ENCODE data around the gene CAPN7.
A peak's percentile ranks its signal among the peaks of the same experiment; 100 is the strongest.

Gene CAPN7

GRCh38 chr3:15228147-15228546 is 22.1 kb downstream of the CAPN7 start:
- H3K4me3 ChIP-seq (ENCODE audit: low read depth in 1 of 5, low read length in 5 of 5): no peak overlapping the region
- no peaks in the 10 kb centered on the region for H3K9me3 ChIP-seq (ENCODE audit: control insufficient read depth in 5 of 5, low read length in 5 of 5)
- H3K9ac ChIP-seq (ENCODE audit: low read length in 5 of 5): no peak overlapping the region
- peaks cover 38 to 61% (median 60%) of the 10 kb centered on the region in 5 donors for H3K36me3 ChIP-seq (ENCODE audit: control insufficient read depth in 5 of 5, insufficient read depth in 5 of 5, low read length in 5 of 5)
- no peaks in the 10 kb centered on the region for H3K4me1 ChIP-seq (ENCODE audit: control insufficient read depth in 5 of 5, insufficient read depth in 5 of 5, low read length in 5 of 5)
- H3K27ac ChIP-seq (ENCODE audit: low read depth, low read length): no peak overlapping the region
- H3K27me3 ChIP-seq (ENCODE audit: control insufficient read depth in 5 of 5, insufficient read depth in 4 of 5, low read length in 5 of 5): no peaks in the 10 kb centered on the region

GRCh38 chr3:15229262-15229661 is 23.2 kb downstream of the CAPN7 start:
- H3K27me3 ChIP-seq (ENCODE audit: control insufficient read depth in 5 of 5, insufficient read depth in 4 of 5, low read length in 5 of 5): no peaks in the 10 kb centered on the region
- no peak overlapping the region for H3K4me3 ChIP-seq (ENCODE audit: low read depth in 1 of 5, low read length in 5 of 5)

GRCh38 chr3:15241341-15241740 is 35.3 kb downstream of the CAPN7 start:
- Histone ChIP-seq H3K27me3 (ENCODE audit: control insufficient read depth in 5 of 5, insufficient read depth in 4 of 5, low read length in 5 of 5) (no peaks in the 10 kb centered on the region), H3K4me1 (ENCODE audit: control insufficient read depth in 5 of 5, insufficient read depth in 5 of 5, low read length in 5 of 5) (no peaks in the 10 kb centered on the region), H3K36me3 (ENCODE audit: control insufficient read depth in 5 of 5, insufficient read depth in 5 of 5, low read length in 5 of 5) (peaks cover 45 to 76% (median 60%) of the 10 kb centered on the region in 5 donors), H3K9ac (ENCODE audit: low read length in 5 of 5) (no peak overlapping the region), H3K4me3 (ENCODE audit: low read depth in 1 of 5, low read length in 5 of 5) (no peak overlapping the region), H3K9me3 (ENCODE audit: control insufficient read depth in 5 of 5, low read length in 5 of 5) (no peaks in the 10 kb centered on the region), H3K27ac (ENCODE audit: low read depth, low read length) (no peak overlapping the region)

More at GRCh38 chr3:15229262-15229661, 23.2 kb downstream of the CAPN7 start:
- H3K4me1 ChIP-seq (ENCODE audit: control insufficient read depth in 5 of 5, insufficient read depth in 5 of 5, low read length in 5 of 5): no peaks in the 10 kb centered on the region
- no peak overlapping the region for H3K27ac ChIP-seq (ENCODE audit: low read depth, low read length)
- H3K9ac ChIP-seq (ENCODE audit: low read length in 5 of 5): no peak overlapping the region
- H3K36me3 ChIP-seq (ENCODE audit: control insufficient read depth in 5 of 5, insufficient read depth in 5 of 5, low read length in 5 of 5): peaks cover 43 to 59% (median 59%) of the 10 kb centered on the region in 5 donors
- H3K9me3 ChIP-seq (ENCODE audit: control insufficient read depth in 5 of 5, low read length in 5 of 5): no peaks in the 10 kb centered on the region

- Histone ChIP-seq H3K36me3 (ENCODE audit: control insufficient read depth in 5 of 5, insufficient read depth in 5 of 5, low read length in 5 of 5) (peaks cover 46 to 85% (median 77%) of the 10 kb centered on the region in 5 donors), H3K9me3 (ENCODE audit: control insufficient read depth in 5 of 5, low read length in 5 of 5) (no peaks in the 10 kb centered on the region), H3K9ac (ENCODE audit: low read length in 5 of 5) (peak overlapping the region in 1 of 5 donors; percentile 9), H3K27ac (ENCODE audit: low read depth, low read length) (no peak overlapping the region), H3K4me1 (ENCODE audit: control insufficient read depth in 5 of 5, insufficient read depth in 5 of 5, low read length in 5 of 5) (no peaks in the 10 kb centered on the region), H3K4me3 (ENCODE audit: low read depth in 1 of 5, low read length in 5 of 5) (no peak overlapping the region), H3K27me3 (ENCODE audit: control insufficient read depth in 5 of 5, insufficient read depth in 4 of 5, low read length in 5 of 5) (no peaks in the 10 kb centered on the region)
Measured at GRCh38 chr3:15243822-15244482, 37.9 kb downstream of the CAPN7 start.

- Histone ChIP-seq H3K4me3 (ENCODE audit: low read depth in 1 of 5, low read length in 5 of 5) (no peak overlapping the region), H3K4me1 (ENCODE audit: control insufficient read depth in 5 of 5, insufficient read depth in 5 of 5, low read length in 5 of 5) (no peaks in the 10 kb centered on the region), H3K36me3 (ENCODE audit: control insufficient read depth in 5 of 5, insufficient read depth in 5 of 5, low read length in 5 of 5) (peaks cover 43 to 86% (median 65%) of the 10 kb centered on the region in 5 donors), H3K27me3 (ENCODE audit: control insufficient read depth in 5 of 5, insufficient read depth in 4 of 5, low read length in 5 of 5) (no peaks in the 10 kb centered on the region), H3K9me3 (ENCODE audit: control insufficient read depth in 5 of 5, low read length in 5 of 5) (no peaks in the 10 kb centered on the region), H3K9ac (ENCODE audit: low read length in 5 of 5) (no peak overlapping the region), H3K27ac (ENCODE audit: low read depth, low read length) (no peak overlapping the region)
Measured at GRCh38 chr3:15246186-15246585, 40.1 kb downstream of the CAPN7 start.

GRCh38 chr3:15253023-15253697 is 47.1 kb downstream of the CAPN7 start:
- Histone ChIP-seq H3K9ac (ENCODE audit: low read length in 5 of 5) (no peak overlapping the region), H3K4me1 (ENCODE audit: control insufficient read depth in 5 of 5, insufficient read depth in 5 of 5, low read length in 5 of 5) (peaks cover 0 to 18% (median 3%) of the 10 kb centered on the region in 5 donors), H3K9me3 (ENCODE audit: control insufficient read depth in 5 of 5, low read length in 5 of 5) (no peaks in the 10 kb centered on the region), H3K4me3 (ENCODE audit: low read depth in 1 of 5, low read length in 5 of 5) (no peak overlapping the region), H3K27ac (ENCODE audit: low read depth, low read length) (peak overlapping the region; percentile 54), H3K27me3 (ENCODE audit: control insufficient read depth in 5 of 5, insufficient read depth in 4 of 5, low read length in 5 of 5) (no peaks in the 10 kb centered on the region), H3K36me3 (ENCODE audit: control insufficient read depth in 5 of 5, insufficient read depth in 5 of 5, low read length in 5 of 5) (peaks cover 55 to 87% (median 66%) of the 10 kb centered on the region in 5 donors)

GRCh38 chr3:15255215-15255614 is 49.2 kb downstream of the CAPN7 start:
- H3K4me3 ChIP-seq (ENCODE audit: low read depth in 1 of 5, low read length in 5 of 5): no peak overlapping the region
- no peaks in the 10 kb centered on the region for H3K9me3 ChIP-seq (ENCODE audit: control insufficient read depth in 5 of 5, low read length in 5 of 5)
- H3K36me3 ChIP-seq (ENCODE audit: control insufficient read depth in 5 of 5, insufficient read depth in 5 of 5, low read length in 5 of 5): peaks cover 52 to 91% (median 80%) of the 10 kb centered on the region in 5 donors
- H3K27me3 ChIP-seq (ENCODE audit: control insufficient read depth in 5 of 5, insufficient read depth in 4 of 5, low read length in 5 of 5): no peaks in the 10 kb centered on the region
- peak overlapping the region; percentile 25 for H3K27ac ChIP-seq (ENCODE audit: low read depth, low read length)
- peaks cover 0 to 18% (median 3%) of the 10 kb centered on the region in 5 donors for H3K4me1 ChIP-seq (ENCODE audit: control insufficient read depth in 5 of 5, insufficient read depth in 5 of 5, low read length in 5 of 5)
- H3K9ac ChIP-seq (ENCODE audit: low read length in 5 of 5): peak overlapping the region in 1 of 5 donors; percentile 11

GRCh38 chr3:15256861-15257341 is 50.9 kb downstream of the CAPN7 start:
- Histone ChIP-seq H3K4me1 (ENCODE audit: control insufficient read depth in 5 of 5, insufficient read depth in 5 of 5, low read length in 5 of 5) (peaks cover 0 to 27% (median 7%) of the 10 kb centered on the region in 5 donors), H3K9me3 (ENCODE audit: control insufficient read depth in 5 of 5, low read length in 5 of 5) (no peaks in the 10 kb centered on the region), H3K27ac (ENCODE audit: low read depth, low read length) (peak overlapping the region; percentile 33), H3K9ac (ENCODE audit: low read length in 5 of 5) (peak overlapping the region in 1 of 5 donors; percentile 2), H3K4me3 (ENCODE audit: low read depth in 1 of 5, low read length in 5 of 5) (no peak overlapping the region), H3K36me3 (ENCODE audit: control insufficient read depth in 5 of 5, insufficient read depth in 5 of 5, low read length in 5 of 5) (peaks cover 38 to 91% (median 86%) of the 10 kb centered on the region in 5 donors), H3K27me3 (ENCODE audit: control insufficient read depth in 5 of 5, insufficient read depth in 4 of 5, low read length in 5 of 5) (no peaks in the 10 kb centered on the region)

- H3K9me3 ChIP-seq (ENCODE audit: control insufficient read depth in 5 of 5, low read length in 5 of 5): no peaks in the 10 kb centered on the region
- peaks cover 23 to 84% (median 76%) of the 10 kb centered on the region in 5 donors for H3K36me3 ChIP-seq (ENCODE audit: control insufficient read depth in 5 of 5, insufficient read depth in 5 of 5, low read length in 5 of 5)
- H3K27me3 ChIP-seq (ENCODE audit: control insufficient read depth in 5 of 5, insufficient read depth in 4 of 5, low read length in 5 of 5): no peaks in the 10 kb centered on the region
- H3K27ac ChIP-seq (ENCODE audit: low read depth, low read length): no peak overlapping the region
- H3K4me3 ChIP-seq (ENCODE audit: low read depth in 1 of 5, low read length in 5 of 5): no peak overlapping the region
- no peak overlapping the region for H3K9ac ChIP-seq (ENCODE audit: low read length in 5 of 5)
- H3K4me1 ChIP-seq (ENCODE audit: control insufficient read depth in 5 of 5, insufficient read depth in 5 of 5, low read length in 5 of 5): peaks cover 0 to 37% (median 15%) of the 10 kb centered on the region in 5 donors
Measured at GRCh38 chr3:15258720-15259119, 52.7 kb downstream of the CAPN7 start.

- no peak overlapping the region for H3K4me3 ChIP-seq (ENCODE audit: low read depth in 1 of 5, low read length in 5 of 5)
- H3K36me3 ChIP-seq (ENCODE audit: control insufficient read depth in 5 of 5, insufficient read depth in 5 of 5, low read length in 5 of 5): peaks cover 18 to 67% (median 66%) of the 10 kb centered on the region in 5 donors
- no peaks in the 10 kb centered on the region for H3K27me3 ChIP-seq (ENCODE audit: control insufficient read depth in 5 of 5, insufficient read depth in 4 of 5, low read length in 5 of 5)
- H3K9me3 ChIP-seq (ENCODE audit: control insufficient read depth in 5 of 5, low read length in 5 of 5): no peaks in the 10 kb centered on the region
- peak overlapping the region; percentile 20 for H3K27ac ChIP-seq (ENCODE audit: low read depth, low read length)
- peaks cover 3 to 43% (median 31%) of the 10 kb centered on the region in 5 donors for H3K4me1 ChIP-seq (ENCODE audit: control insufficient read depth in 5 of 5, insufficient read depth in 5 of 5, low read length in 5 of 5)
- H3K9ac ChIP-seq (ENCODE audit: low read length in 5 of 5): no peak overlapping the region
Measured at GRCh38 chr3:15260531-15260930, 54.5 kb downstream of the CAPN7 start.

Data from subcutaneous abdominal adipose tissue (tissue), 5 donors.